H1 (cell line): ENCODE data around the gene NOL12. TPM values are rescaled to one million over a fixed set of nuclear protein-coding genes. Genes with fewer than 3 reads are reported as not detected.

Experiments used
- CTCF ChIA-PET: fragments of 300-600 bp; sonication (Branson Sonifier 250); formaldehyde crosslinking; loops from one replicate; lab custom pipeline; 2021; ENCODE audit not compliant: partially characterized antibody; lab: Charles Lee
- POLR2A ChIA-PET: fragments of 300-600 bp; sonication (Branson Sonifier 250); formaldehyde crosslinking; loops from one replicate; lab custom pipeline; 2021; ENCODE audit warnings: inconsistent platforms; ENCODE audit not compliant: partially characterized antibody; lab: Charles Lee
- DNase-seq, 2 experiments: peaks; one replicate each; pipeline versions ENCODE4 v3.0.0 to v3.0.0-alpha.2; 2010 to 2022; ENCODE audit warnings: low spot score in 2 of 2, low read depth in 1 of 2, mixed read lengths in 1 of 2
- FAIRE-seq: peaks from 2 replicates; lab custom pipeline; 2011; peaks lifted over from hg19 to GRCh38; lab: Jason Lieb, UNC
- H2AFZ ChIP-seq: 2 replicates; pipeline ENCODE4 v1.8.1; 2012; ENCODE audit warnings: low read length, inconsistent platforms
- H2AK5ac ChIP-seq: 2 replicates; pipeline ENCODE4 v1.6.1; 2013; ENCODE audit warnings: low read depth, low read length
- H2BK120ac ChIP-seq: replicated peaks from 2 replicates; pipeline ENCODE3; 2013; ENCODE audit warnings: low read depth, low read length, inconsistent platforms
- H2BK12ac ChIP-seq: 2 replicates; pipeline ENCODE4 v1.6.1; 2013; ENCODE audit warnings: low read depth, low read length
- H2BK15ac ChIP-seq: 2 replicates; pipeline ENCODE4 v1.6.1; 2013; ENCODE audit warnings: low read length
- H2BK20ac ChIP-seq: 2 replicates; pipeline ENCODE4 v1.6.1; 2013; ENCODE audit warnings: low read length
- H2BK5ac ChIP-seq: 2 replicates; pipeline ENCODE4 v1.6.1; 2013; ENCODE audit warnings: low read depth, low read length
- H3K14ac ChIP-seq: 2 replicates; pipeline ENCODE4 v1.6.1; 2013; ENCODE audit warnings: inconsistent platforms; ENCODE audit not compliant: insufficient read length
- H3K18ac ChIP-seq: 2 replicates; pipeline ENCODE4 v1.6.1; 2013; ENCODE audit warnings: low read length; ENCODE audit errors: extremely low read depth
- H3K23ac ChIP-seq: 2 replicates; pipeline ENCODE4 v1.6.1; 2013; ENCODE audit warnings: inconsistent platforms; ENCODE audit not compliant: insufficient read length
- H3K23me2 ChIP-seq: 2 replicates; pipeline ENCODE4 v1.6.1; 2013; ENCODE audit warnings: low read depth, low read length
- H3K27ac ChIP-seq: 2 replicates; pipeline ENCODE4 v1.6.1; 2011; ENCODE audit warnings: low read depth, low read length, inconsistent platforms
- H3K27me3 ChIP-seq, 4 experiments: replicated peaks in 1 of 4; 1 replicate in 1 of 4; 2 replicates in 3 of 4; pipeline versions ENCODE4 v1.6.1 to v1.8.1; 2011 to 2013; ENCODE audit warnings: low read length in 3 of 4, mild to moderate bottlenecking in 3 of 4, inconsistent platforms in 2 of 4, mixed read lengths in 2 of 4, moderate library complexity in 1 of 4; ENCODE audit not compliant: control insufficient read depth in 3 of 4, insufficient read depth in 3 of 4; ENCODE audit errors: extremely low read depth in 1 of 4
- H3K36me3 ChIP-seq, 4 experiments: 2 replicates each; pipeline versions ENCODE4 v1.6.1 to v1.8.1; 2011 to 2013; ENCODE audit warnings: mild to moderate bottlenecking in 4 of 4, low read length in 3 of 4, moderate library complexity in 2 of 4, control low read depth in 1 of 4, inconsistent platforms in 1 of 4; ENCODE audit not compliant: insufficient read depth in 4 of 4, control insufficient read depth in 2 of 4
- H3K4ac ChIP-seq: replicated peaks from 2 replicates; pipeline ENCODE3; 2013; ENCODE audit warnings: low read length, low read depth, mixed read lengths, inconsistent platforms; ENCODE audit not compliant: insufficient read length
- H3K4me1 ChIP-seq, 4 experiments: replicated peaks in 1 of 4; 1 replicate in 1 of 4; 2 replicates in 3 of 4; pipeline versions ENCODE4 v1.6.1 to v1.8.1; 2011 to 2013; ENCODE audit warnings: low read length in 3 of 4, inconsistent platforms in 2 of 4, mixed read lengths in 1 of 4; ENCODE audit not compliant: insufficient read depth in 4 of 4, control insufficient read depth in 3 of 4
- H3K4me2 ChIP-seq, 2 experiments: 2 replicates each; pipeline versions ENCODE4 v1.6.1 to v1.8.1; 2011 to 2013; ENCODE audit warnings: low read depth in 2 of 2, low read length in 2 of 2, control low read depth in 1 of 2, inconsistent platforms in 1 of 2, mild to moderate bottlenecking in 1 of 2; ENCODE audit not compliant: insufficient read depth in 1 of 2
- H3K4me3 ChIP-seq, 4 experiments: fragments of 200-600, 300-600 bp in 1 of 4; sonication (generic), shearing (Covaris generic), sonication (Bioruptor Twin) in 1 of 4; 2 replicates each; pipeline versions ENCODE4 v1.5.1 to v1.8.1; 2011 to 2016; ENCODE audit warnings: low read length in 4 of 4, low read depth in 3 of 4, control low read depth in 2 of 4, inconsistent platforms in 2 of 4, mild to moderate bottlenecking in 2 of 4, mixed read lengths in 1 of 4, moderate library complexity in 1 of 4; ENCODE audit not compliant: insufficient read depth in 2 of 4; ENCODE audit errors: extremely low read depth in 1 of 4
- H3K56ac ChIP-seq: replicated peaks from 2 replicates; pipeline ENCODE3; 2013; ENCODE audit warnings: low read depth, mild to moderate bottlenecking, mixed read lengths, low read length, inconsistent platforms; ENCODE audit not compliant: insufficient read length
- H3K79me1 ChIP-seq: 2 replicates; pipeline ENCODE4 v1.6.1; 2013; ENCODE audit warnings: low read depth, low read length, control low read depth
- H3K79me2 ChIP-seq, 2 experiments: 2 replicates each; pipeline versions ENCODE4 v1.6.1 to v1.8.1; 2012 to 2013; ENCODE audit warnings: low read length in 2 of 2, mild to moderate bottlenecking in 2 of 2, inconsistent platforms in 1 of 2; ENCODE audit not compliant: insufficient read depth in 2 of 2, control insufficient read depth in 1 of 2
- H3K9ac ChIP-seq, 4 experiments: replicated peaks in 1 of 4; 1 replicate in 1 of 4; 2 replicates in 3 of 4; pipeline versions ENCODE4 v1.6.1 to v1.8.1; 2011 to 2013; ENCODE audit warnings: low read depth in 3 of 4, low read length in 3 of 4, control low read depth in 2 of 4, mild to moderate bottlenecking in 2 of 4, moderate library complexity in 2 of 4, inconsistent platforms in 1 of 4; ENCODE audit errors: extremely low read depth in 1 of 4
- H3K9me3 ChIP-seq, 2 experiments: 2 replicates each; pipeline versions ENCODE4 v1.6.1 to v1.8.1; 2012 to 2013; ENCODE audit warnings: mild to moderate bottlenecking in 2 of 2, moderate library complexity in 2 of 2, control low read depth in 1 of 2, inconsistent platforms in 1 of 2, low read depth in 1 of 2, low read length in 1 of 2, mixed read lengths in 1 of 2; ENCODE audit not compliant: insufficient read depth in 2 of 2
- H4K20me1 ChIP-seq, 2 experiments: replicated peaks in 1 of 2; 2 replicates each; pipeline versions ENCODE3 to v1.8.1; 2011 to 2013; ENCODE audit warnings: inconsistent platforms in 2 of 2, low read length in 2 of 2, mild to moderate bottlenecking in 1 of 2; ENCODE audit not compliant: insufficient read depth in 2 of 2, control insufficient read depth in 1 of 2
- H4K5ac ChIP-seq: 2 replicates; pipeline ENCODE4 v1.6.1; 2013; ENCODE audit warnings: low read length, low read depth, mixed read lengths, inconsistent platforms; ENCODE audit not compliant: insufficient read length
- H4K8ac ChIP-seq: 2 replicates; pipeline ENCODE4 v1.8.0; 2013; ENCODE audit warnings: mild to moderate bottlenecking, moderate library complexity, low read length, inconsistent platforms; ENCODE audit not compliant: insufficient read depth; ENCODE audit errors: extremely low read depth
- H4K91ac ChIP-seq: replicated peaks from 2 replicates; pipeline ENCODE3; 2013; ENCODE audit warnings: low read length, mixed read lengths, inconsistent platforms; ENCODE audit not compliant: insufficient read length
- CHD2 ChIP-seq: IDR thresholded peaks from 2 replicates; pipeline ENCODE4 v1.6.1; 2012; ENCODE audit warnings: low read length, improper control_type of control experiment
- GABPA ChIP-seq: IDR thresholded peaks from 2 replicates; pipeline ENCODE4 v1.6.1; 2011; ENCODE audit warnings: mild to moderate bottlenecking, low read length, moderate library complexity, borderline replicate concordance; ENCODE audit not compliant: insufficient read depth
- PHF8 ChIP-seq: fragments of 200-600 bp; sonication (generic); conservative IDR thresholded peaks from 2 replicates; pipeline ENCODE4 v1.7.1; 2012; ENCODE audit warnings: low read depth, mild to moderate bottlenecking, inconsistent platforms, low read length, moderate library complexity
- WGBS, 2 experiments: shearing (Covaris generic) in 1 of 2; methylation state at CpG; one replicate each; pipeline versions ENCODE4 v1.1.6 to v1.1.7; 2013 to 2015; ENCODE audit warnings: low lambda C conversion rate in 2 of 2, mixed read lengths in 2 of 2, inconsistent platforms in 1 of 2, low coverage in 1 of 2, missing lambda C conversion rate in 1 of 2; ENCODE audit not compliant: insufficient replicate concordance in 2 of 2, insufficient coverage in 1 of 2, insufficient read length in 1 of 2; ENCODE audit errors: extremely low coverage in 1 of 2, missing lambda C conversion rate in 1 of 2; 5-methylcytosine and 5-hydroxymethylcytosine counted together
- polyA plus RNA-seq, 7 experiments: library from polyadenylated mRNA; depleted of rRNA in 3 of 7; stranded (reverse) in 5 of 7; unstranded in 2 of 7; fragments of >200 nt in 5 of 7; fragments of 200-250 nt in 2 of 7; gene quantifications; 1 replicate in 5 of 7; 2 replicates in 1 of 7; 4 replicates in 1 of 7; pipeline versions ENCODE4 v1.2.1 to v1.2.3, GENCODE V29; 2011 to 2013; ENCODE audit warnings: missing spikeins in 2 of 7, mixed read lengths in 2 of 7
- total RNA-seq: library from RNA; stranded (reverse); fragmentation: NEBNext Ultra II Directional; extraction: Animal tissue kit (Norgen Biotek cat#: 25700); gene quantifications from 2 replicates; pipeline ENCODE4 v1.2.1, GENCODE V29; 2021

The NOL12 gene
- total and polyA plus RNA-seq, 2 of the 8 experiments (the other 6 are each of a cell fraction or from before 2014, with no cell fraction given): 25.3 to 28.3 TPM

- no peaks in the 10 kb centered on the region for H3K36me3 ChIP-seq
- no peak within 1 kb of the TSS for H3K27ac ChIP-seq
- no peaks in the 10 kb centered on the region for H3K9me3 ChIP-seq
- ChIA-PET CTCF (interaction anchor here (0.7 to 16.3 kb wide), 11 partner anchors 11 to 712 kb away, joined by 3 to 261 read pairs (median 3); partner anchors contain the start of genes PDXP, SH3BP1 and TRIOBP), POLR2A (interaction anchor here (1.0 to 2.2 kb wide), 10 partner anchors 8 to 129 kb away, joined by 3 to 13 read pairs (median 4); partner anchors contain the start of genes GGA1, NOL12 and PDXP)
- peak within 1 kb of the TSS; percentile 7 for H3K4ac ChIP-seq
- peak within 1 kb of the TSS; percentile 85 for H2BK120ac ChIP-seq
- H4K91ac ChIP-seq: peak within 1 kb of the TSS; percentile 55
- no peaks in the 10 kb centered on the region for H3K79me2 ChIP-seq
- peak within 1 kb of the TSS; percentile 45 for H4K8ac ChIP-seq
- FAIRE-seq (no peak), DNase-seq (peak in 1 of 2 experiments; percentile 73)
- H3K9ac ChIP-seq: no peak within 1 kb of the TSS
- peak within 1 kb of the TSS; percentile 72; the same call in 1 of the 2 replicates for H2BK20ac ChIP-seq
- H2BK12ac ChIP-seq: 0 out of 2 replicates have a peak within 1 kb of the TSS, but pooled peaks have one; percentile 55
- H3K4me3 ChIP-seq: peak within 1 kb of the TSS in 2 of 4 experiments; percentile 28 to 63; a peak in 3 of 8 replicates
- H3K23ac ChIP-seq: no peak within 1 kb of the TSS
- no peak within 1 kb of the TSS for H3K56ac ChIP-seq
- peak within 1 kb of the TSS; percentile 2; the same call in 1 of the 2 replicates for H2BK5ac ChIP-seq
- H3K79me1 ChIP-seq: no peaks in the 10 kb centered on the region
- H3K27me3 ChIP-seq: peaks cover 0 to 2% (median 0%) of the 10 kb centered on the region in 4 experiments; a peak in 1 of 7 replicates
- peak within 1 kb of the TSS; percentile 56; the same call in 1 of the 2 replicates for H3K18ac ChIP-seq
- H2AFZ ChIP-seq: no peak within 1 kb of the TSS
- H3K23me2 ChIP-seq: peaks cover 2% of the 10 kb centered on the region; the same call in 1 of the 2 replicates
- no peak within 1 kb of the TSS for H3K14ac ChIP-seq
- H2AK5ac ChIP-seq: no peak within 1 kb of the TSS
- H2BK15ac ChIP-seq: peak within 1 kb of the TSS; percentile 61; the same call in 1 of the 2 replicates
- WGBS, 2 experiments: 79% methylated on average over 30 of the region's 34 CpGs; no CpG with 5 or more reads in 1 of the 2 experiments
- H3K4me2 ChIP-seq: peak within 1 kb of the TSS; percentile 63 to 78
- peaks cover 0 to 2% of the 10 kb centered on the region in 2 experiments for H4K20me1 ChIP-seq
- peak within 1 kb of the TSS; percentile 7 for H4K5ac ChIP-seq
- H3K4me1 ChIP-seq: peaks cover 0 to 19% (median 13%) of the 10 kb centered on the region in 4 experiments; a peak in 6 of 7 replicates
- no peak for TF ChIP-seq GABPA
- no peak for TF ChIP-seq CHD2
- no peak for TF ChIP-seq PHF8
Measured at GRCh38 chr22:37674951-37675929, 10.9 kb upstream of the NOL12 start, which contains the start of gene LGALS1. TSS of gene LGALS1 (plus strand) at chr22:37675636. CDS start at chr22:37675703, 67 bp downstream.
